ENCODE measurements around the gene DUSP16. TPM values are rescaled to one million over a fixed set of nuclear protein-coding genes. Genes with fewer than 3 reads are reported as not detected.
"Not testable (repeated sequence)": the region's sequence is repeated elsewhere in the genome, so short reads cannot be mapped to it uniquely, and the experiment has no call there.

DUSP16 gene
- total RNA-seq, 1 donor from 2014 or later, result 12.9 TPM

DNA sequence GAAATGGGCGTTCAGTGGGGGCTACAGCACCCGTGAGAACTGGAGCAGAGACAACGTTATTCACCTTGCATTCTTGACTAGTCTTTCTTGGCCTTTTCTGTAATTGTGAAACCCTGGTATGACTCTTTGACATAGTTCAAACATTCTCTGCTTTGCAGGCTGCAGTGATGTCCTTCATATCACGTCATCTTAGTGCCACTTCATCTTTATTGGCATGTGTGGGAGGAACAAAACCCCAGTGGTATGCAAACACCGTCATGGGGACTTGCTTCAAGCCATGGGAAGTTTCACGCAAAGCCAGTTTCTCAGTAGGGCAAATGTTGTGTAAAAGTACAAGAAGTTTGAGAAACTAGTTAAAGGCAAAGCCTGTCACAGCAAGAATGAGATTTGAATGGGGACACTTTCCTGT, 20.2 kb upstream of the DUSP16 start:
- Mint-ChIP-seq H3K4me3 (ENCODE audit: unreplicated experiment) (no peak overlapping the region), H3K27ac (ENCODE audit: unreplicated experiment) (no peak overlapping the region), H3K9me3 (ENCODE audit: unreplicated experiment) (no peaks in the 10 kb centered on the region), H3K4me1 (ENCODE audit: unreplicated experiment) (peaks cover 15% of the 10 kb centered on the region), H3K27me3 (ENCODE audit: unreplicated experiment) (no peaks in the 10 kb centered on the region), H3K36me3 (ENCODE audit: low read depth, unreplicated experiment) (no peaks in the 10 kb centered on the region)
- no peak for DNase-seq (ENCODE audit: low spot score)
- TF ChIP-seq, protein P1, sequence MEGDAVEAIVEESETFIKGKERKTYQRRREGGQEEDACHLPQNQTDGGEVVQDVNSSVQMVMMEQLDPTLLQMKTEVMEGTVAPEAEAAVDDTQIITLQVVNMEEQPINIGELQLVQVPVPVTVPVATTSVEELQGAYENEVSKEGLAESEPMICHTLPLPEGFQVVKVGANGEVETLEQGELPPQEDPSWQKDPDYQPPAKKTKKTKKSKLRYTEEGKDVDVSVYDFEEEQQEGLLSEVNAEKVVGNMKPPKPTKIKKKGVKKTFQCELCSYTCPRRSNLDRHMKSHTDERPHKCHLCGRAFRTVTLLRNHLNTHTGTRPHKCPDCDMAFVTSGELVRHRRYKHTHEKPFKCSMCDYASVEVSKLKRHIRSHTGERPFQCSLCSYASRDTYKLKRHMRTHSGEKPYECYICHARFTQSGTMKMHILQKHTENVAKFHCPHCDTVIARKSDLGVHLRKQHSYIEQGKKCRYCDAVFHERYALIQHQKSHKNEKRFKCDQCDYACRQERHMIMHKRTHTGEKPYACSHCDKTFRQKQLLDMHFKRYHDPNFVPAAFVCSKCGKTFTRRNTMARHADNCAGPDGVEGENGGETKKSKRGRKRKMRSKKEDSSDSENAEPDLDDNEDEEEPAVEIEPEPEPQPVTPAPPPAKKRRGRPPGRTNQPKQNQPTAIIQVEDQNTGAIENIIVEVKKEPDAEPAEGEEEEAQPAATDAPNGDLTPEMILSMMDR (IDR thresholded peaks at IDR 0.05; ENCODE audit: unreplicated experiment), result no peak

GRCh38 chr12:12582193-12582881, 19.7 kb upstream of the DUSP16 start:
- Mint-ChIP-seq H3K27me3 (ENCODE audit: unreplicated experiment) (no peaks in the 10 kb centered on the region), H3K4me1 (ENCODE audit: unreplicated experiment) (peaks cover 15% of the 10 kb centered on the region), H3K36me3 (ENCODE audit: low read depth, unreplicated experiment) (no peaks in the 10 kb centered on the region), H3K9me3 (ENCODE audit: unreplicated experiment) (no peaks in the 10 kb centered on the region), H3K27ac (ENCODE audit: unreplicated experiment) (no peak overlapping the region), H3K4me3 (ENCODE audit: unreplicated experiment) (no peak overlapping the region)
- no peak for DNase-seq (ENCODE audit: low spot score)
- TF ChIP-seq, protein P1 (IDR thresholded peaks at IDR 0.05; ENCODE audit: unreplicated experiment), result no peak

DNA sequence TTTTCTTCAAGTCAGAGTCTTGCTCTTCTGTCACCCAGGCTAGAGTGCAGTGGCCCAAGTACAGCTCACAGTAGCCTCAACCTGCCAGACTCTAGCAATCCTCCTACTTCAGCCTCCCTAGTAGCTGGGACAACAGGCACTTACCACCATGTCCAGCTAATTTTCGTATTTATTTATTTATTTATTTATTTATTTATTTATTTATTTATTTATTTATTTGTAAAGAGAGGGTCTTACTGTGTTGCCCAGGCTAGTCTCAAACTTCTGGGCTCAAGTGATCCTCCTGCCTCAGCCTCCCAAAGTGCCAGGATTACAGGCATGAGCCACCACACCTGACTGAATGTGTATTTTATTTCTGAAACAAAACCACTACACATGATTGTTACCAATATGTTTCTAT, 18.1 kb upstream of the DUSP16 start:
- H3K4me1 Mint-ChIP-seq (ENCODE audit: unreplicated experiment), result peaks cover 12% of the 10 kb centered on the region
- H3K36me3 Mint-ChIP-seq (ENCODE audit: low read depth, unreplicated experiment); H3K27ac Mint-ChIP-seq (ENCODE audit: unreplicated experiment); H3K9me3 Mint-ChIP-seq (ENCODE audit: unreplicated experiment); H3K27me3 Mint-ChIP-seq (ENCODE audit: unreplicated experiment); H3K4me3 Mint-ChIP-seq (ENCODE audit: unreplicated experiment); DNase-seq (ENCODE audit: low spot score): not testable (repeated sequence)

DNA sequence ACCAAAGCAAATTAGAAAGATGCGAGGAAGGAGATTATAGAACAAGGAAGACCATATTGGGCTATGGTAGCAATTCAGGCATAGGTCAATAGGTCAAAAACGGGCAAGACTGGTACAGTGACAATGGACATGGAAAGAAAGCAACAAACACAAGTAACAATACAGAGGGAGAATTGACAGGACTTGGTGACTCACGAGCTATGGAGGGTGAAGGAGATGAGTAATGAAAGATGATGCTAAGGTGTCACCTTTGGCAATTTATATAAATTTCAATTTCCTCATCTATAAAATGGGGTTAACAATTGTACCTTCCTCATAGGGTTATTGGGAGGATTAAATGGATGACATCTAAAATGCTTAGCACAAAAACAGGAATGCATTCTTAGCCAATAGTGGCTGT, 15.1 kb upstream of the DUSP16 start:
- Mint-ChIP-seq H3K36me3 (ENCODE audit: low read depth, unreplicated experiment) (no peaks in the 10 kb centered on the region), H3K9me3 (ENCODE audit: unreplicated experiment) (no peaks in the 10 kb centered on the region), H3K4me3 (ENCODE audit: unreplicated experiment) (no peak overlapping the region), H3K27ac (ENCODE audit: unreplicated experiment) (no peak overlapping the region), H3K27me3 (ENCODE audit: unreplicated experiment) (no peaks in the 10 kb centered on the region), H3K4me1 (ENCODE audit: unreplicated experiment) (no peaks in the 10 kb centered on the region)
- TF ChIP-seq, protein P1 (IDR thresholded peaks at IDR 0.05; ENCODE audit: unreplicated experiment), result no peak
- DNase-seq (ENCODE audit: low spot score), result no peak

- Mint-ChIP-seq H3K9me3 (ENCODE audit: unreplicated experiment) (no peaks in the 10 kb centered on the region), H3K4me3 (ENCODE audit: unreplicated experiment) (no peak overlapping the region), H3K27me3 (ENCODE audit: unreplicated experiment) (peaks cover 3% of the 10 kb centered on the region), H3K27ac (ENCODE audit: unreplicated experiment) (no peak overlapping the region), H3K4me1 (ENCODE audit: unreplicated experiment) (no peaks in the 10 kb centered on the region), H3K36me3 (ENCODE audit: low read depth, unreplicated experiment) (no peaks in the 10 kb centered on the region)
- TF ChIP-seq, protein P1 (IDR thresholded peaks at IDR 0.05; ENCODE audit: unreplicated experiment), result no peak
- no peak for DNase-seq (ENCODE audit: low spot score)
These were observed 10.0 kb upstream of the DUSP16 start for GRCh38 chr12:12572659-12573058.

DNA sequence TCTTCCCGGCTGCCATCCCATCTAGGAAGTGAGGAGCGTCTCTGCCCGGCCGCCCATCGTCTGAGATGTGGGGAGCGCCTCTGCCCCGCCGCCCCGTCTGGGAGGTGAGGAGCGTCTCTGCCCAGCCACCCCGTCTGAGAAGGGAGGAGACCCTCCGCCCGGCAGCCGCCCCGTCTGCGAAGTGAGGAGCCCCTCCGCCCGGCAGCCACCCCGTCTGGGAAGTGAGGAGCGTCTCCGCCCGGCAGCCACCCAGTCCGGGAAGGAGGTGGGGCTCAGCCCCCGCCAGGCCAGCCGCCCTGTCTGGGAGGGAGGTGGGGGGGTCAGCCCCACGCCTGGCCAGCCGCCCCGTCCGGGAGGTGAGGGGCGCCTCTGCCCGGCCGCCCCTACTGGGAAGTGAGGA, 3.3 kb upstream of the DUSP16 start:
- H3K27ac Mint-ChIP-seq (ENCODE audit: unreplicated experiment); H3K36me3 Mint-ChIP-seq (ENCODE audit: low read depth, unreplicated experiment); H3K27me3 Mint-ChIP-seq (ENCODE audit: unreplicated experiment); DNase-seq (ENCODE audit: low spot score); H3K4me1 Mint-ChIP-seq (ENCODE audit: unreplicated experiment); H3K9me3 Mint-ChIP-seq (ENCODE audit: unreplicated experiment); H3K4me3 Mint-ChIP-seq (ENCODE audit: unreplicated experiment): not testable (repeated sequence)

Measured in endothelial cell (in vitro differentiated cells).